ENCODE data around the gene PPP4R2.

PPP4R2 gene

GRCh38 chr3:73070675-73071575 lies 74.3 kb downstream of the PPP4R2 start:
- DNase-seq (ENCODE audit: low spot score), result no peak

GRCh38 chr3:73071952-73072351 lies 75.3 kb downstream of the PPP4R2 start:
- no peak for DNase-seq (ENCODE audit: low spot score)

GRCh38 chr3:73072634-73073033 lies 76.0 kb downstream of the PPP4R2 start:
- DNase-seq (ENCODE audit: low spot score), result no peak

- no peak for DNase-seq (ENCODE audit: low spot score)
Observed at GRCh38 chr3:73073091-73073707, 76.6 kb downstream of the PPP4R2 start.

GRCh38 chr3:73074781-73075180 lies 78.2 kb downstream of the PPP4R2 start:
- DNase-seq (ENCODE audit: low spot score), result no peak

GRCh38 chr3:73080216-73080966 lies 83.8 kb downstream of the PPP4R2 start:
- no peak for DNase-seq (ENCODE audit: low spot score)

- no peak for DNase-seq (ENCODE audit: low spot score)
Observed at GRCh38 chr3:73081140-73081539, 84.5 kb downstream of the PPP4R2 start.

- no peak for DNase-seq (ENCODE audit: low spot score)
Observed at GRCh38 chr3:73084170-73084569, 87.6 kb downstream of the PPP4R2 start.

GRCh38 chr3:73086071-73086494 lies 89.5 kb downstream of the PPP4R2 start:
- DNase-seq (ENCODE audit: low spot score), result peak; percentile 56

- DNase-seq (ENCODE audit: low spot score), result no peak
Observed at GRCh38 chr3:73094129-73094528, 97.5 kb downstream of the PPP4R2 start.

GRCh38 chr3:73094951-73095350 lies 98.3 kb downstream of the PPP4R2 start:
- peak; percentile 64 for DNase-seq (ENCODE audit: low spot score)

GRCh38 chr3:73096169-73096568 lies 99.6 kb downstream of the PPP4R2 start:
- DNase-seq (ENCODE audit: low spot score), result no peak

- no peak for DNase-seq (ENCODE audit: low spot score)
Observed at GRCh38 chr3:73098026-73098425, 101.4 kb downstream of the PPP4R2 start.

GRCh38 chr3:73098873-73099272 lies 102.3 kb downstream of the PPP4R2 start:
- DNase-seq (ENCODE audit: low spot score), result no peak

- peak; percentile 87 for DNase-seq (ENCODE audit: low spot score)
Observed at GRCh38 chr3:73100741-73101559, 104.3 kb downstream of the PPP4R2 start.

- no peak for DNase-seq (ENCODE audit: low spot score)
Observed at GRCh38 chr3:73101881-73102280, 105.3 kb downstream of the PPP4R2 start.

GRCh38 chr3:73107215-73107614 lies 110.6 kb downstream of the PPP4R2 start:
- no peak for DNase-seq (ENCODE audit: low spot score)

GRCh38 chr3:73107676-73108187 lies 111.1 kb downstream of the PPP4R2 start:
- no peak for DNase-seq (ENCODE audit: low spot score)

GRCh38 chr3:73108750-73109149 lies 112.1 kb downstream of the PPP4R2 start:
- DNase-seq (ENCODE audit: low spot score), result no peak

GRCh38 chr3:73110530-73110929 lies 113.9 kb downstream of the PPP4R2 start:
- DNase-seq (ENCODE audit: low spot score), result no peak

- DNase-seq (ENCODE audit: low spot score), result no peak
Observed at GRCh38 chr3:73114711-73115110, 118.1 kb downstream of the PPP4R2 start.

GRCh38 chr3:73115806-73116205 lies 119.2 kb downstream of the PPP4R2 start:
- no peak for DNase-seq (ENCODE audit: low spot score)
